GM12873 (cell line): ENCODE data around the gene EDEM1.

ENCODE experiments used
- TF ChIP-seq, protein P1 (sequence below): IDR thresholded peaks from 2 replicates; pipeline ENCODE4 v1.5.1; 2012; ENCODE audit warnings: low read depth, mild to moderate bottlenecking, moderate library complexity, low read length, control low read depth; ENCODE audit not compliant: insufficient read depth; ENCODE audit errors: missing control alignments

EDEM1 gene

GRCh38 chr3:5220193-5220592 is 32.7 kb downstream of the EDEM1 start:
- TF ChIP-seq, protein P1, sequence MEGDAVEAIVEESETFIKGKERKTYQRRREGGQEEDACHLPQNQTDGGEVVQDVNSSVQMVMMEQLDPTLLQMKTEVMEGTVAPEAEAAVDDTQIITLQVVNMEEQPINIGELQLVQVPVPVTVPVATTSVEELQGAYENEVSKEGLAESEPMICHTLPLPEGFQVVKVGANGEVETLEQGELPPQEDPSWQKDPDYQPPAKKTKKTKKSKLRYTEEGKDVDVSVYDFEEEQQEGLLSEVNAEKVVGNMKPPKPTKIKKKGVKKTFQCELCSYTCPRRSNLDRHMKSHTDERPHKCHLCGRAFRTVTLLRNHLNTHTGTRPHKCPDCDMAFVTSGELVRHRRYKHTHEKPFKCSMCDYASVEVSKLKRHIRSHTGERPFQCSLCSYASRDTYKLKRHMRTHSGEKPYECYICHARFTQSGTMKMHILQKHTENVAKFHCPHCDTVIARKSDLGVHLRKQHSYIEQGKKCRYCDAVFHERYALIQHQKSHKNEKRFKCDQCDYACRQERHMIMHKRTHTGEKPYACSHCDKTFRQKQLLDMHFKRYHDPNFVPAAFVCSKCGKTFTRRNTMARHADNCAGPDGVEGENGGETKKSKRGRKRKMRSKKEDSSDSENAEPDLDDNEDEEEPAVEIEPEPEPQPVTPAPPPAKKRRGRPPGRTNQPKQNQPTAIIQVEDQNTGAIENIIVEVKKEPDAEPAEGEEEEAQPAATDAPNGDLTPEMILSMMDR, result no peak

GRCh38 chr3:5220667-5221431 is 33.3 kb downstream of the EDEM1 start:
- TF ChIP-seq, protein P1, result no peak

- TF ChIP-seq, protein P1, result no peak
These were observed 34.2 kb downstream of the EDEM1 start for GRCh38 chr3:5221701-5222100.

GRCh38 chr3:5222283-5223005 is 34.9 kb downstream of the EDEM1 start:
- TF ChIP-seq, protein P1, result no peak

- TF ChIP-seq, protein P1, result peak; percentile 24
These were observed 39.3 kb downstream of the EDEM1 start for GRCh38 chr3:5226783-5227182.

DNA sequence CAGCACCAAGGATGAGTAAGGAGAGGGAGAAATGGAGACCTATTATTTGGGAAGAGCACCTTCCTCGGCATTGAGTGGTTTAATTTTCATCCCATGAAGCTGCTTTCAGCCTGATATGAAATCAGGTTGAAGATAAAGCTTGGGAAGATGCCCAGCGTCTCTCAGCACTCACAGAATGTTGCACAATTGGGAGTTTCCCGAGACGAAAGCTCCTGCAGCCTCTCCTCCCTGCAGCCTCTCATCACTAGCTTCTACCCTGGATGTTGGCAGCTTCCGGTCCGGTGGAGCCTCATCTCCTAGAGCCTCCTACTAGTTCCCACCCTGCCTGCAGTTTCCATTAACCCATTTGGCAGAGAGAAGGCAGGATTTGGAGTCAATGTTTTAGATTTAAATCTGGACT is 40.3 kb downstream of the EDEM1 start:
- TF ChIP-seq, protein P1, result no peak

- TF ChIP-seq, protein P1, result no peak
These were observed 41.9 kb downstream of the EDEM1 start for GRCh38 chr3:5229414-5229813.
